H1 (cell line): ENCODE data around the gene GUCY1B1. TPM values are rescaled to one million over a fixed set of nuclear protein-coding genes. Genes with fewer than 3 reads are reported as not detected.

ENCODE experiments used
- CTCF ChIA-PET: fragments of 300-600 bp; sonication (Branson Sonifier 250); formaldehyde crosslinking; loops from one replicate; lab custom pipeline; 2021; ENCODE audit not compliant: partially characterized antibody; lab: Charles Lee
- POLR2A ChIA-PET: fragments of 300-600 bp; sonication (Branson Sonifier 250); formaldehyde crosslinking; loops from one replicate; lab custom pipeline; 2021; ENCODE audit warnings: inconsistent platforms; ENCODE audit not compliant: partially characterized antibody; lab: Charles Lee
- DNase-seq, 2 experiments: peaks; one replicate each; pipeline versions ENCODE4 v3.0.0 to v3.0.0-alpha.2; 2010 to 2022; ENCODE audit warnings: low spot score in 2 of 2, low read depth in 1 of 2, mixed read lengths in 1 of 2
- FAIRE-seq: peaks from 2 replicates; lab custom pipeline; 2011; peaks lifted over from hg19 to GRCh38; lab: Jason Lieb, UNC
- H2AFZ ChIP-seq: 2 replicates; pipeline ENCODE4 v1.8.1; 2012; ENCODE audit warnings: low read length, inconsistent platforms
- H2AK5ac ChIP-seq: 2 replicates; pipeline ENCODE4 v1.6.1; 2013; ENCODE audit warnings: low read depth, low read length
- H2BK120ac ChIP-seq: replicated peaks from 2 replicates; pipeline ENCODE3; 2013; ENCODE audit warnings: low read depth, low read length, inconsistent platforms
- H2BK12ac ChIP-seq: 2 replicates; pipeline ENCODE4 v1.6.1; 2013; ENCODE audit warnings: low read depth, low read length
- H2BK15ac ChIP-seq: 2 replicates; pipeline ENCODE4 v1.6.1; 2013; ENCODE audit warnings: low read length
- H2BK20ac ChIP-seq: 2 replicates; pipeline ENCODE4 v1.6.1; 2013; ENCODE audit warnings: low read length
- H2BK5ac ChIP-seq: 2 replicates; pipeline ENCODE4 v1.6.1; 2013; ENCODE audit warnings: low read depth, low read length
- H3K14ac ChIP-seq: 2 replicates; pipeline ENCODE4 v1.6.1; 2013; ENCODE audit warnings: inconsistent platforms; ENCODE audit not compliant: insufficient read length
- H3K18ac ChIP-seq: 2 replicates; pipeline ENCODE4 v1.6.1; 2013; ENCODE audit warnings: low read length; ENCODE audit errors: extremely low read depth
- H3K23ac ChIP-seq: 2 replicates; pipeline ENCODE4 v1.6.1; 2013; ENCODE audit warnings: inconsistent platforms; ENCODE audit not compliant: insufficient read length
- H3K23me2 ChIP-seq: 2 replicates; pipeline ENCODE4 v1.6.1; 2013; ENCODE audit warnings: low read depth, low read length
- H3K27ac ChIP-seq: 2 replicates; pipeline ENCODE4 v1.6.1; 2011; ENCODE audit warnings: low read depth, low read length, inconsistent platforms
- H3K27me3 ChIP-seq, 4 experiments: replicated peaks in 1 of 4; 1 replicate in 1 of 4; 2 replicates in 3 of 4; pipeline versions ENCODE4 v1.6.1 to v1.8.1; 2011 to 2013; ENCODE audit warnings: low read length in 3 of 4, mild to moderate bottlenecking in 3 of 4, inconsistent platforms in 2 of 4, mixed read lengths in 2 of 4, moderate library complexity in 1 of 4; ENCODE audit not compliant: control insufficient read depth in 3 of 4, insufficient read depth in 3 of 4; ENCODE audit errors: extremely low read depth in 1 of 4
- H3K36me3 ChIP-seq, 4 experiments: 2 replicates each; pipeline versions ENCODE4 v1.6.1 to v1.8.1; 2011 to 2013; ENCODE audit warnings: mild to moderate bottlenecking in 4 of 4, low read length in 3 of 4, moderate library complexity in 2 of 4, control low read depth in 1 of 4, inconsistent platforms in 1 of 4; ENCODE audit not compliant: insufficient read depth in 4 of 4, control insufficient read depth in 2 of 4
- H3K4ac ChIP-seq: replicated peaks from 2 replicates; pipeline ENCODE3; 2013; ENCODE audit warnings: low read length, low read depth, mixed read lengths, inconsistent platforms; ENCODE audit not compliant: insufficient read length
- H3K4me1 ChIP-seq, 4 experiments: replicated peaks in 1 of 4; 1 replicate in 1 of 4; 2 replicates in 3 of 4; pipeline versions ENCODE4 v1.6.1 to v1.8.1; 2011 to 2013; ENCODE audit warnings: low read length in 3 of 4, inconsistent platforms in 2 of 4, mixed read lengths in 1 of 4; ENCODE audit not compliant: insufficient read depth in 4 of 4, control insufficient read depth in 3 of 4
- H3K4me2 ChIP-seq, 2 experiments: 2 replicates each; pipeline versions ENCODE4 v1.6.1 to v1.8.1; 2011 to 2013; ENCODE audit warnings: low read depth in 2 of 2, low read length in 2 of 2, control low read depth in 1 of 2, inconsistent platforms in 1 of 2, mild to moderate bottlenecking in 1 of 2; ENCODE audit not compliant: insufficient read depth in 1 of 2
- H3K4me3 ChIP-seq, 4 experiments: fragments of 200-600, 300-600 bp in 1 of 4; sonication (generic), shearing (Covaris generic), sonication (Bioruptor Twin) in 1 of 4; 2 replicates each; pipeline versions ENCODE4 v1.5.1 to v1.8.1; 2011 to 2016; ENCODE audit warnings: low read length in 4 of 4, low read depth in 3 of 4, control low read depth in 2 of 4, inconsistent platforms in 2 of 4, mild to moderate bottlenecking in 2 of 4, mixed read lengths in 1 of 4, moderate library complexity in 1 of 4; ENCODE audit not compliant: insufficient read depth in 2 of 4; ENCODE audit errors: extremely low read depth in 1 of 4
- H3K56ac ChIP-seq: replicated peaks from 2 replicates; pipeline ENCODE3; 2013; ENCODE audit warnings: low read depth, mild to moderate bottlenecking, mixed read lengths, low read length, inconsistent platforms; ENCODE audit not compliant: insufficient read length
- H3K79me1 ChIP-seq: 2 replicates; pipeline ENCODE4 v1.6.1; 2013; ENCODE audit warnings: low read depth, low read length, control low read depth
- H3K79me2 ChIP-seq, 2 experiments: 2 replicates each; pipeline versions ENCODE4 v1.6.1 to v1.8.1; 2012 to 2013; ENCODE audit warnings: low read length in 2 of 2, mild to moderate bottlenecking in 2 of 2, inconsistent platforms in 1 of 2; ENCODE audit not compliant: insufficient read depth in 2 of 2, control insufficient read depth in 1 of 2
- H3K9ac ChIP-seq, 4 experiments: replicated peaks in 1 of 4; 1 replicate in 1 of 4; 2 replicates in 3 of 4; pipeline versions ENCODE4 v1.6.1 to v1.8.1; 2011 to 2013; ENCODE audit warnings: low read depth in 3 of 4, low read length in 3 of 4, control low read depth in 2 of 4, mild to moderate bottlenecking in 2 of 4, moderate library complexity in 2 of 4, inconsistent platforms in 1 of 4; ENCODE audit errors: extremely low read depth in 1 of 4
- H3K9me3 ChIP-seq, 2 experiments: 2 replicates each; pipeline versions ENCODE4 v1.6.1 to v1.8.1; 2012 to 2013; ENCODE audit warnings: mild to moderate bottlenecking in 2 of 2, moderate library complexity in 2 of 2, control low read depth in 1 of 2, inconsistent platforms in 1 of 2, low read depth in 1 of 2, low read length in 1 of 2, mixed read lengths in 1 of 2; ENCODE audit not compliant: insufficient read depth in 2 of 2
- H4K20me1 ChIP-seq, 2 experiments: replicated peaks in 1 of 2; 2 replicates each; pipeline versions ENCODE3 to v1.8.1; 2011 to 2013; ENCODE audit warnings: inconsistent platforms in 2 of 2, low read length in 2 of 2, mild to moderate bottlenecking in 1 of 2; ENCODE audit not compliant: insufficient read depth in 2 of 2, control insufficient read depth in 1 of 2
- H4K5ac ChIP-seq: 2 replicates; pipeline ENCODE4 v1.6.1; 2013; ENCODE audit warnings: low read length, low read depth, mixed read lengths, inconsistent platforms; ENCODE audit not compliant: insufficient read length
- H4K8ac ChIP-seq: 2 replicates; pipeline ENCODE4 v1.8.0; 2013; ENCODE audit warnings: mild to moderate bottlenecking, moderate library complexity, low read length, inconsistent platforms; ENCODE audit not compliant: insufficient read depth; ENCODE audit errors: extremely low read depth
- H4K91ac ChIP-seq: replicated peaks from 2 replicates; pipeline ENCODE3; 2013; ENCODE audit warnings: low read length, mixed read lengths, inconsistent platforms; ENCODE audit not compliant: insufficient read length
- ATF2 ChIP-seq: IDR thresholded peaks from 2 replicates; pipeline ENCODE4 v1.6.1; 2012; ENCODE audit warnings: low read length, inconsistent platforms
- ATF3 ChIP-seq: IDR thresholded peaks from 2 replicates; pipeline ENCODE4 v1.6.1; 2011; ENCODE audit warnings: low read depth, mild to moderate bottlenecking, low read length; ENCODE audit not compliant: insufficient read depth
- CEBPB ChIP-seq: IDR thresholded peaks from 2 replicates; pipeline ENCODE4 v1.6.1; 2012; ENCODE audit warnings: low read depth, low read length
- CHD1 ChIP-seq: IDR thresholded peaks from 2 replicates; pipeline ENCODE4 v1.6.1; 2012; ENCODE audit warnings: low read depth, low read length, improper control_type of control experiment
- CHD2 ChIP-seq: IDR thresholded peaks from 2 replicates; pipeline ENCODE4 v1.6.1; 2012; ENCODE audit warnings: low read length, improper control_type of control experiment
- CREB1 ChIP-seq: IDR thresholded peaks from 2 replicates; pipeline ENCODE4 v1.6.1; 2012; ENCODE audit warnings: inconsistent platforms
- EGR1 ChIP-seq: IDR thresholded peaks from 2 replicates; pipeline ENCODE4 v1.6.1; 2011; ENCODE audit warnings: low read depth, low read length, borderline replicate concordance
- GTF2F1 ChIP-seq: IDR thresholded peaks from 2 replicates; pipeline ENCODE4 v1.6.1; 2012; ENCODE audit warnings: low read depth, low read length, improper control_type of control experiment, borderline replicate concordance
- PHF8 ChIP-seq: fragments of 200-600 bp; sonication (generic); conservative IDR thresholded peaks from 2 replicates; pipeline ENCODE4 v1.7.1; 2012; ENCODE audit warnings: low read depth, mild to moderate bottlenecking, inconsistent platforms, low read length, moderate library complexity
- POU5F1 ChIP-seq: IDR thresholded peaks from 2 replicates; pipeline ENCODE4 v1.6.1; 2011; ENCODE audit warnings: low read depth, mild to moderate bottlenecking, low read length, moderate library complexity
- SIX5 ChIP-seq: IDR thresholded peaks from 2 replicates; pipeline ENCODE4 v1.6.1; 2011; ENCODE audit warnings: mild to moderate bottlenecking, low read depth, low read length
- SP2 ChIP-seq: IDR thresholded peaks from 2 replicates; pipeline ENCODE4 v1.6.1; 2012; ENCODE audit warnings: mild to moderate bottlenecking, low read length, inconsistent platforms
- TAF1 ChIP-seq: IDR thresholded peaks from 2 replicates; pipeline ENCODE4 v1.6.1; 2011; ENCODE audit warnings: mild to moderate bottlenecking, low read depth, low read length
- TBP ChIP-seq: IDR thresholded peaks from 2 replicates; pipeline ENCODE4 v1.6.1; 2011; ENCODE audit warnings: low read depth, low read length, improper control_type of control experiment
- whole genome bisulfite sequencing, 2 experiments: shearing (Covaris generic) in 1 of 2; methylation state at CpG; one replicate each; pipeline versions ENCODE4 v1.1.6 to v1.1.7; 2013 to 2015; ENCODE audit warnings: low lambda C conversion rate in 2 of 2, mixed read lengths in 2 of 2, inconsistent platforms in 1 of 2, low coverage in 1 of 2, missing lambda C conversion rate in 1 of 2; ENCODE audit not compliant: insufficient replicate concordance in 2 of 2, insufficient coverage in 1 of 2, insufficient read length in 1 of 2; ENCODE audit errors: extremely low coverage in 1 of 2, missing lambda C conversion rate in 1 of 2; 5-methylcytosine and 5-hydroxymethylcytosine counted together
- polyA plus RNA-seq, 7 experiments: library from polyadenylated mRNA; depleted of rRNA in 3 of 7; stranded (reverse) in 5 of 7; unstranded in 2 of 7; fragments of >200 nt in 5 of 7; fragments of 200-250 nt in 2 of 7; gene quantifications; 1 replicate in 5 of 7; 2 replicates in 1 of 7; 4 replicates in 1 of 7; pipeline versions ENCODE4 v1.2.1 to v1.2.3, GENCODE V29; 2011 to 2013; ENCODE audit warnings: missing spikeins in 2 of 7, mixed read lengths in 2 of 7
- total RNA-seq: library from RNA; stranded (reverse); fragmentation: NEBNext Ultra II Directional; extraction: Animal tissue kit (Norgen Biotek cat#: 25700); gene quantifications from 2 replicates; pipeline ENCODE4 v1.2.1, GENCODE V29; 2021

The GUCY1B1 gene
- total and polyA plus RNA-seq, 2 of the 8 experiments (the other 6 are each of a cell fraction or from before 2014, with no cell fraction given): 1.5 to 2.9 TPM

GRCh38 chr4:155822572-155822971, 63.8 kb downstream of the GUCY1B1 start:
- no peak for DNase-seq
- H3K27me3 ChIP-seq: no peaks in the 10 kb centered on the region
- no peak overlapping the region for H2BK120ac ChIP-seq
- H4K91ac ChIP-seq: no peak overlapping the region
- H2AFZ ChIP-seq: no peak overlapping the region
- no peak overlapping the region for H2BK20ac ChIP-seq
- H2AK5ac ChIP-seq: no peak overlapping the region
- no peak overlapping the region for H3K56ac ChIP-seq
- no peaks in the 10 kb centered on the region for H3K9me3 ChIP-seq
- no peaks in the 10 kb centered on the region for H3K79me1 ChIP-seq
- no peak overlapping the region for H2BK12ac ChIP-seq
- no peak overlapping the region for H3K4me3 ChIP-seq
- CTCF ChIA-PET: interaction anchor here (1.0 to 1.5 kb wide), 2 partner anchors 131 to 134 kb away, joined by 3 to 4 read pairs; no protein-coding TSS in a partner anchor
- FAIRE-seq: no peak
- no peaks in the 10 kb centered on the region for H3K36me3 ChIP-seq
- H3K4me1 ChIP-seq: peaks cover 0 to 3% (median 1%) of the 10 kb centered on the region in 4 experiments; a peak in 1 of 7 replicates
- H3K4ac ChIP-seq: no peak overlapping the region
- no peak overlapping the region for H3K18ac ChIP-seq
- no peak overlapping the region for H3K27ac ChIP-seq
- no peak overlapping the region for H4K5ac ChIP-seq
- H4K20me1 ChIP-seq: no peaks in the 10 kb centered on the region
- POLR2A ChIA-PET: no interaction called here
- H2BK15ac ChIP-seq: no peak overlapping the region
- TF ChIP-seq POU5F1 (no peak), EGR1 (no peak), TAF1 (no peak), ATF2 (no peak), CREB1 (no peak), CHD1 (no peak), SP2 (no peak), TBP (no peak), GTF2F1 (no peak), PHF8 (no peak), CHD2 (no peak), ATF3 (no peak), CEBPB (no peak), SIX5 (no peak)
- no peak overlapping the region for H3K23ac ChIP-seq
- H2BK5ac ChIP-seq: no peak overlapping the region
- no peak overlapping the region for H3K9ac ChIP-seq
- no peak overlapping the region for H3K14ac ChIP-seq
- H3K4me2 ChIP-seq: no peak overlapping the region
- H3K23me2 ChIP-seq: no peaks in the 10 kb centered on the region
- WGBS, 2 experiments: 84% methylated on average over 3 of the region's 3 CpGs; no CpG with 5 or more reads in 1 of the 2 experiments
- no peaks in the 10 kb centered on the region for H3K79me2 ChIP-seq
- no peak overlapping the region for H4K8ac ChIP-seq
